ENCODE data around the gene FAM184B. TPM values are rescaled to one million over a fixed set of nuclear protein-coding genes. Genes with fewer than 3 reads are reported as not detected.

Gene FAM184B
- total RNA-seq, 1 experiment from 2014 or later: 0.07 TPM

DNA sequence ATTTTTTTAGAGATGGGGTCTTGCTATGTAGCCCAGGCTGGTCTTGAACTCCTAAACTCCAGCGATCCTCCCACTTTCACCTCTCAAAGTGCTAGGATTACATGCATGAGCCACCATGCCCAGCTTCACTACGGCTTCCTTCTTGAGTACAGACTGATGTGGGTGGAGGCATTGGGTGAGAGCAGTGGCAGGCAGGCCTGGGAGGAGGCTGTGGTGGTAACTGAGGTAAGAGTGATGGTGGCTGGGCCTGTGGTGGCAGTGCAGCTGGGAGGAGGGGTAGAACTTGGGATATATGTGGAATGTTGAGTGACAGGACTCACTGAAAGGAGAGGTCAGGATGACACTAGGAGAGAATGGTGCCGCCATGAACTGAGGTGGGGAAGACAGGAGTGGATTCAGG is 86.1 kb downstream of the FAM184B start (continued):
- TF ChIP-seq, protein P1, sequence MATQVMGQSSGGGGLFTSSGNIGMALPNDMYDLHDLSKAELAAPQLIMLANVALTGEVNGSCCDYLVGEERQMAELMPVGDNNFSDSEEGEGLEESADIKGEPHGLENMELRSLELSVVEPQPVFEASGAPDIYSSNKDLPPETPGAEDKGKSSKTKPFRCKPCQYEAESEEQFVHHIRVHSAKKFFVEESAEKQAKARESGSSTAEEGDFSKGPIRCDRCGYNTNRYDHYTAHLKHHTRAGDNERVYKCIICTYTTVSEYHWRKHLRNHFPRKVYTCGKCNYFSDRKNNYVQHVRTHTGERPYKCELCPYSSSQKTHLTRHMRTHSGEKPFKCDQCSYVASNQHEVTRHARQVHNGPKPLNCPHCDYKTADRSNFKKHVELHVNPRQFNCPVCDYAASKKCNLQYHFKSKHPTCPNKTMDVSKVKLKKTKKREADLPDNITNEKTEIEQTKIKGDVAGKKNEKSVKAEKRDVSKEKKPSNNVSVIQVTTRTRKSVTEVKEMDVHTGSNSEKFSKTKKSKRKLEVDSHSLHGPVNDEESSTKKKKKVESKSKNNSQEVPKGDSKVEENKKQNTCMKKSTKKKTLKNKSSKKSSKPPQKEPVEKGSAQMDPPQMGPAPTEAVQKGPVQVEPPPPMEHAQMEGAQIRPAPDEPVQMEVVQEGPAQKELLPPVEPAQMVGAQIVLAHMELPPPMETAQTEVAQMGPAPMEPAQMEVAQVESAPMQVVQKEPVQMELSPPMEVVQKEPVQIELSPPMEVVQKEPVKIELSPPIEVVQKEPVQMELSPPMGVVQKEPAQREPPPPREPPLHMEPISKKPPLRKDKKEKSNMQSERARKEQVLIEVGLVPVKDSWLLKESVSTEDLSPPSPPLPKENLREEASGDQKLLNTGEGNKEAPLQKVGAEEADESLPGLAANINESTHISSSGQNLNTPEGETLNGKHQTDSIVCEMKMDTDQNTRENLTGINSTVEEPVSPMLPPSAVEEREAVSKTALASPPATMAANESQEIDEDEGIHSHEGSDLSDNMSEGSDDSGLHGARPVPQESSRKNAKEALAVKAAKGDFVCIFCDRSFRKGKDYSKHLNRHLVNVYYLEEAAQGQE (IDR thresholded peaks at IDR 0.05; ENCODE audit: low read depth): no peak
- TF ChIP-seq RAD21 (IDR thresholded peaks at IDR 0.05; ENCODE audit: low read depth): no peak
- TF ChIP-seq ZFX (IDR thresholded peaks at IDR 0.05): no peak
- TF ChIP-seq CEBPB (IDR thresholded peaks at IDR 0.05; ENCODE audit: low read depth): no peak
- no peak for TF ChIP-seq ZNF274 (IDR thresholded peaks at IDR 0.05; ENCODE audit: low read depth, low read length)
- no peak for TF ChIP-seq POLR2AphosphoS5 (IDR thresholded peaks at IDR 0.05; ENCODE audit: low read depth, low read length)
- no peak for TF ChIP-seq ELF1 (IDR thresholded peaks at IDR 0.05; ENCODE audit: borderline replicate concordance, low read depth)
- TF ChIP-seq CBX3 (IDR thresholded peaks at IDR 0.05; ENCODE audit: low read depth): no peak

DNA sequence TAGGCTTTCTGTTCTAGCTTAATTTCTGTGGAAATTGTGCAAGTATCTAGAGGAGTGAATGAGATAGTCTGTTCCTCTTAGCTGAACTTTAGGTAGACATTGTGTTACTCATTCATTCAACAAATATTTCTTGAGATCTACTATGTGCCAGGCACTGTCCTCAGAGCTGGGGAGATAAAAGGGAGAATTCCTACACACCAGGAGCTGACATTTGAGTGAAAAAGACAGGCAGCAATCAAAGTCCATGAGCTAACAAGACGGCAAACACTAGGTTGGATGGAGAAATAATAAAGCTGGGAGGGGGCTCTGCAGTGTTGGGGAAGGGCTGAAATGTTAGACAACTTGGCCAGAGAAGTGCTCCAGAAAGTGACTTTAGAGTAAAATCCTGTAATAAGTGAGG is 86.9 kb downstream of the FAM184B start:
- no peaks in the 10 kb centered on the region for H3K79me2 ChIP-seq (ENCODE audit: insufficient read depth, low read length)
- ATAC-seq (no peak), DNase-seq (ENCODE audit: low read depth, low spot score) (no peak)
- no peaks in the 10 kb centered on the region for H4K20me1 ChIP-seq (ENCODE audit: insufficient read depth)
- peaks cover 0 to 13% of the 10 kb centered on the region in 2 experiments; a peak in 3 of 4 replicates for H3K4me1 ChIP-seq (ENCODE audit: control insufficient read depth in 1 of 2, insufficient read depth in 2 of 2, low read length in 2 of 2)
- no peak overlapping the region for H3K4me3 ChIP-seq (replicated peaks in 1 of 2; ENCODE audit: low read depth in 1 of 2, low read length in 2 of 2)
- POLR2A ChIA-PET: no interaction called here
- H3K4me2 ChIP-seq (ENCODE audit: low read length): no peak overlapping the region
- intact Hi-C loops (cut with micrococcal nuclease): no loop called here
- no peak overlapping the region for H3K9ac ChIP-seq (ENCODE audit: low read length)
- CTCF ChIA-PET: no interaction called here
- no peak overlapping the region for H3K27ac ChIP-seq (ENCODE audit: low read depth, low read length)
- no peaks in the 10 kb centered on the region for H3K36me3 ChIP-seq (ENCODE audit: control insufficient read depth in 1 of 2, insufficient read depth in 2 of 2, low read length in 2 of 2)
- no peaks in the 10 kb centered on the region for H3K9me2 ChIP-seq (ENCODE audit: insufficient read depth)
- no peaks in the 10 kb centered on the region for H3K9me3 ChIP-seq (ENCODE audit: control insufficient read depth in 1 of 2, insufficient read depth in 1 of 2, low read depth in 1 of 2, low read length in 2 of 2)
- no TSS peak for BruUV-seq (replicated peaks)
- no peak overlapping the region for H2AFZ ChIP-seq (ENCODE audit: low read depth, low read length, poor library complexity, severe bottlenecking)
- RAD21 ChIA-PET (ENCODE audit: low non-redundant PET in 1 of 2, low total read pairs in 2 of 2, uncharacterized antibody in 2 of 2, unreplicated experiment in 2 of 2): no interaction called here
- no peaks in the 10 kb centered on the region for H3K27me3 ChIP-seq (ENCODE audit: insufficient read depth, low read length)
- no peak for TF ChIP-seq YY1 (IDR thresholded peaks at IDR 0.05; ENCODE audit: extremely low read depth, insufficient replicate concordance, low read depth, low read length)
- no peak for TF ChIP-seq EGR1 (IDR thresholded peaks at IDR 0.05; ENCODE audit: low read depth)
- TF ChIP-seq ELF1 (IDR thresholded peaks at IDR 0.05; ENCODE audit: borderline replicate concordance, low read depth): no peak
- TF ChIP-seq CEBPB (IDR thresholded peaks at IDR 0.05; ENCODE audit: low read depth): no peak
- TF ChIP-seq ZFX (IDR thresholded peaks at IDR 0.05): no peak
- no peak for TF ChIP-seq EZH2phosphoT487 (IDR thresholded peaks at IDR 0.05; ENCODE audit: borderline replicate concordance)
- TF ChIP-seq, protein P2, sequence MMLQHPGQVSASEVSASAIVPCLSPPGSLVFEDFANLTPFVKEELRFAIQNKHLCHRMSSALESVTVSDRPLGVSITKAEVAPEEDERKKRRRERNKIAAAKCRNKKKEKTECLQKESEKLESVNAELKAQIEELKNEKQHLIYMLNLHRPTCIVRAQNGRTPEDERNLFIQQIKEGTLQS (IDR thresholded peaks at IDR 0.05): no peak
- no peak for TF ChIP-seq TCF7L2 (IDR thresholded peaks at IDR 0.05; ENCODE audit: borderline replicate concordance, extremely low read depth, insufficient read depth, insufficient read length)
- TF ChIP-seq ZNF274 (IDR thresholded peaks at IDR 0.05; ENCODE audit: low read depth, low read length): no peak
- TF ChIP-seq, protein P3, sequence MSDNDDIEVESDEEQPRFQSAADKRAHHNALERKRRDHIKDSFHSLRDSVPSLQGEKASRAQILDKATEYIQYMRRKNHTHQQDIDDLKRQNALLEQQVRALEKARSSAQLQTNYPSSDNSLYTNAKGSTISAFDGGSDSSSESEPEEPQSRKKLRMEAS (IDR thresholded peaks at IDR 0.05): no peak
- TF ChIP-seq, protein P4, sequence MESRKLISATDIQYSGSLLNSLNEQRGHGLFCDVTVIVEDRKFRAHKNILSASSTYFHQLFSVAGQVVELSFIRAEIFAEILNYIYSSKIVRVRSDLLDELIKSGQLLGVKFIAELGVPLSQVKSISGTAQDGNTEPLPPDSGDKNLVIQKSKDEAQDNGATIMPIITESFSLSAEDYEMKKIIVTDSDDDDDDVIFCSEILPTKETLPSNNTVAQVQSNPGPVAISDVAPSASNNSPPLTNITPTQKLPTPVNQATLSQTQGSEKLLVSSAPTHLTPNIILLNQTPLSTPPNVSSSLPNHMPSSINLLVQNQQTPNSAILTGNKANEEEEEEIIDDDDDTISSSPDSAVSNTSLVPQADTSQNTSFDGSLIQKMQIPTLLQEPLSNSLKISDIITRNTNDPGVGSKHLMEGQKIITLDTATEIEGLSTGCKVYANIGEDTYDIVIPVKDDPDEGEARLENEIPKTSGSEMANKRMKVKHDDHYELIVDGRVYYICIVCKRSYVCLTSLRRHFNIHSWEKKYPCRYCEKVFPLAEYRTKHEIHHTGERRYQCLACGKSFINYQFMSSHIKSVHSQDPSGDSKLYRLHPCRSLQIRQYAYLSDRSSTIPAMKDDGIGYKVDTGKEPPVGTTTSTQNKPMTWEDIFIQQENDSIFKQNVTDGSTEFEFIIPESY (IDR thresholded peaks at IDR 0.05; ENCODE audit: extremely low read depth, insufficient replicate concordance, low read length): no peak
- TF ChIP-seq POLR2AphosphoS5 (IDR thresholded peaks at IDR 0.05; ENCODE audit: low read depth, low read length): no peak
- TF ChIP-seq SP1 (IDR thresholded peaks at IDR 0.05; ENCODE audit: low read depth): no peak
- no peak for TF ChIP-seq CBX3 (IDR thresholded peaks at IDR 0.05; ENCODE audit: low read depth)
- TF ChIP-seq SRF (IDR thresholded peaks at IDR 0.05; ENCODE audit: low read depth): no peak
- TF ChIP-seq RAD21 (IDR thresholded peaks at IDR 0.05; ENCODE audit: low read depth): no peak
- TF ChIP-seq POLR2A (IDR thresholded peaks at IDR 0.05; ENCODE audit: borderline replicate concordance, extremely low read depth, insufficient read depth, insufficient read length): no peak

Data from HCT116 (cell line).